OCI-LY7 (cell line): ENCODE results near the gene TAF6. TPM values are rescaled to one million over a fixed set of nuclear protein-coding genes. Genes with fewer than 3 reads are reported as not detected.

Experiments used
- BruUV-seq: library from RNA; stranded (reverse); fragments of 400-500 nt; replicated peaks from 2 replicates; lab custom pipeline; 2021; lab: Mats Ljungman, UMichigan
- CTCF ChIA-PET: fragments of 300-600 bp; sonication (Branson Sonifier 250); formaldehyde crosslinking; loops from one replicate; lab custom pipeline; 2022; ENCODE audit warnings: antibody characterized with exemption; ENCODE audit not compliant: unreplicated experiment; lab: Charles Lee
- POLR2A ChIA-PET: fragments of 300-600 bp; sonication (Branson Sonifier 250); formaldehyde crosslinking; loops from one replicate; lab custom pipeline; 2022; ENCODE audit warnings: antibody characterized with exemption; lab: Charles Lee
- DNase-seq: peaks from one replicate; pipeline ENCODE4 v3.0.0-alpha.2; 2015; ENCODE audit warnings: low spot score
- H2AFZ ChIP-seq: fragments of 200-600 bp; sonication (generic), shearing (Covaris generic); 2 replicates; pipeline ENCODE4 v1.6.1; 2014; ENCODE audit warnings: mild to moderate bottlenecking, antibody characterized with exemption, low read length, moderate library complexity
- H3K27ac ChIP-seq: fragments of 200-600 bp; sonication (generic); 2 replicates; pipeline ENCODE4 v1.5.1; 2014; ENCODE audit warnings: mixed run types, low read depth, mild to moderate bottlenecking, moderate library complexity, low read length, inconsistent platforms; ENCODE audit not compliant: poor library complexity, severe bottlenecking
- H3K36me3 ChIP-seq: fragments of 200-600 bp; sonication (generic); 2 replicates; pipeline ENCODE4 v1.6.1; 2014; ENCODE audit warnings: mild to moderate bottlenecking, antibody characterized with exemption, low read length, moderate library complexity, mixed read lengths; ENCODE audit not compliant: insufficient read depth
- H3K4me1 ChIP-seq: fragments of 200-600 bp; sonication (generic); 2 replicates; pipeline ENCODE4 v1.5.1; 2014; ENCODE audit warnings: mild to moderate bottlenecking, low read length; ENCODE audit not compliant: insufficient read depth, poor library complexity, severe bottlenecking
- H3K4me2 ChIP-seq: fragments of 200-600 bp; sonication (generic); 2 replicates; pipeline ENCODE4 v1.6.1; 2014; ENCODE audit warnings: mild to moderate bottlenecking, low read length
- H3K4me3 ChIP-seq: fragments of 200-600 bp; sonication (generic); 2 replicates; pipeline ENCODE4 v1.5.1; 2014; ENCODE audit warnings: mild to moderate bottlenecking, low read depth, low read length; ENCODE audit not compliant: poor library complexity, severe bottlenecking
- H3K79me2 ChIP-seq: fragments of 200-600 bp; sonication (generic); 2 replicates; pipeline ENCODE4 v1.6.1; 2016; ENCODE audit warnings: low read depth, mild to moderate bottlenecking, low read length, moderate library complexity, mixed read lengths; ENCODE audit not compliant: insufficient read depth
- H3K9me2 ChIP-seq: fragments of 200-600 bp; sonication (generic); 2 replicates; pipeline ENCODE4 v1.6.1; 2016; ENCODE audit warnings: mild to moderate bottlenecking, low read length, mixed read lengths; ENCODE audit not compliant: insufficient read depth
- H3K9me3 ChIP-seq: fragments of 200-600 bp; sonication (generic); 2 replicates; pipeline ENCODE4 v1.6.1; 2014; ENCODE audit warnings: mild to moderate bottlenecking, mixed run types, low read length, mixed read lengths
- H4K20me1 ChIP-seq: fragments of 200-600 bp; sonication (generic); 2 replicates; pipeline ENCODE4 v1.6.1; 2014; ENCODE audit warnings: mild to moderate bottlenecking, antibody characterized with exemption, low read length, moderate library complexity, mixed read lengths; ENCODE audit not compliant: insufficient read depth
- CTCF ChIP-seq: fragments of 200-600 bp; sonication (generic); conservative IDR thresholded peaks from 2 replicates; pipeline ENCODE4 v1.5.1; 2014; ENCODE audit warnings: mild to moderate bottlenecking, antibody characterized with exemption, low read length, moderate library complexity, mixed read lengths
- EZH2phosphoT487 ChIP-seq: fragments of 200-600 bp; sonication (generic); IDR thresholded peaks from 2 replicates; pipeline ENCODE4 v1.6.1; 2018; ENCODE audit warnings: low read depth, borderline replicate concordance, mild to moderate bottlenecking, mixed run types, antibody characterized with exemption, low read length, moderate library complexity, mixed read lengths
- intact Hi-C: fragments of 100-400 bp; cut with micrococcal nuclease; formaldehyde crosslinking; loops from one replicate; pipeline ENCODE4 v1.10.0; 2022; ENCODE audit not compliant: unreplicated experiment
- total RNA-seq, 2 experiments: library from RNA; depleted of rRNA in 1 of 2; stranded (reverse); fragments of >200 nt in 1 of 2; shearing (Covaris generic) in 1 of 2; gene quantifications; 2 replicates each; pipeline ENCODE4 v1.2.3, GENCODE V29; 2014 to 2022

The TAF6 gene
- total RNA-seq, 2 experiments from 2014 or later = 28.0 to 71.0 TPM

GRCh38 chr7:100141555-100141949, 22.4 kb upstream of the TAF6 start:
- Histone ChIP-seq H3K4me2 (peak overlapping the region; percentile 8; the same call in 1 of the 2 replicates), H3K27ac (no peak overlapping the region), H3K9me3 (no peaks in the 10 kb centered on the region), H4K20me1 (no peaks in the 10 kb centered on the region), H3K4me3 (no peak overlapping the region), H3K79me2 (no peaks in the 10 kb centered on the region), H3K4me1 (peaks cover 38% of the 10 kb centered on the region), H3K36me3 (no peaks in the 10 kb centered on the region), H2AFZ (peak overlapping the region; percentile 72), H3K9me2 (no peaks in the 10 kb centered on the region)
- no TSS peak for BruUV-seq
- intact Hi-C loops = no loop called here
- POLR2A ChIA-PET = interaction anchor here (1.0 to 1.8 kb wide), 5 partner anchors 13 to 61 kb away, joined by 3 to 7 read pairs (median 4); partner anchors contain the start of genes AP4M1 and MCM7
- TF ChIP-seq EZH2phosphoT487 = no peak
- no peak for TF ChIP-seq CTCF
- DNase-seq = no peak
- CTCF ChIA-PET = no interaction called here

GRCh38 chr7:100137851-100138760, 18.9 kb upstream of the TAF6 start:
- BruUV-seq = TSS peak; percentile 80
- TF ChIP-seq CTCF (no peak), EZH2phosphoT487 (no peak)
- Histone ChIP-seq H3K4me2 (peak overlapping the region; percentile 55), H3K36me3 (no peaks in the 10 kb centered on the region), H3K27ac (peak overlapping the region; percentile 71), H3K4me1 (peaks cover 35% of the 10 kb centered on the region), H4K20me1 (no peaks in the 10 kb centered on the region), H3K4me3 (peak overlapping the region; percentile 40), H3K9me3 (no peaks in the 10 kb centered on the region), H3K9me2 (no peaks in the 10 kb centered on the region), H2AFZ (peak overlapping the region; percentile 70), H3K79me2 (no peaks in the 10 kb centered on the region)
- intact Hi-C loops = loop anchor here (10.0 kb wide), 1 partner anchor 207 kb away; no protein-coding TSS in a partner anchor
- CTCF ChIA-PET = interaction anchor here (0.6 to 0.7 kb wide), 2 partner anchors 11 to 33 kb away, joined by 3 to 4 read pairs; partner anchors contain the start of gene LAMTOR4
- POLR2A ChIA-PET = interaction anchor here (0.8 to 2.4 kb wide), 7 partner anchors 9 to 82 kb away, joined by 3 to 34 read pairs (median 5); partner anchors contain the start of gene LAMTOR4
- DNase-seq = peak; percentile 84
